GM18508 (cell line): ENCODE measurements around the gene CSNK1A1.

Source experiments
- ATAC-seq: cut with Tn5 transposase; IDR thresholded peaks from one replicate; pipeline ENCODE4 v1.9.1; 2021; ENCODE audit warnings: moderate number of reproducible peaks; ENCODE audit not compliant: insufficient read depth, unreplicated experiment

CSNK1A1 gene

DNA sequence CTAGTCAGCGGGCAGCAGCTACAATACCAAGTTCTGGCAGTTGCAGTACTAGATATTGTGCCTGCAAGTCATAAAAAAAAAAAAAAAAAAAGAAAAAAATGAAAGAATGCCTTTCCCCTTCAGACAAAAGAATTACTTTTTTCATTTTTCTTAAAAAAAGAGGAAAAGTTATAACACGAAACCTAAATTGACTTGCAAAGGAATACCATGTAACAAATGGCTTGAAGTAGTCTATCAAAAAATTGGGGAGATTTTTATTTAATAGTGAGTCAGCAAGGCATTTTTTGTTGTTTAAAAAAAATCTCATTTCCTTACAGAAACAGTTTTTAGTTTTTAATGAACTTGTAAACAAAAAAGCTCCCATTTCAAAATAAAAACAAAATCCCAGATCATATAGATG lies 55.6 kb downstream of the CSNK1A1 start:
- no peak for ATAC-seq

DNA sequence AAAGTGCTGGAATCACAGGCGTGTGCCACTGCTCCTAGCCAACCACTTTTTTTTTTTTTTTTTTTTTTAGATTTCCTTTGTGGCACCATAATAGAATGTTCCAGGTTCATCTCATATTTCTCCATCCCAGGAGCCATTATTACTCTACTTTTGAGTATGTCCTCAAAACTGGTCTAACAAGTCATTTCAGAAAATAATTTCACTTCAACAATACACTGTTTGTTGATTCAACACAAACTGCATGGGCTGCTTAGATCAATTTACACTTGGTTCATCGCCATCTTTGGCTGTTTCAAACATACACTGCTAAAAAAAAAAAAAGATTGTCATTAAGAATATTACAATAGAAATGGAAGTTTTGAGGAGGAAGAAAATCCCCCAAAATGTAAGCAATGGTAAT lies 57.9 kb downstream of the CSNK1A1 start:
- ATAC-seq: no peak

DNA sequence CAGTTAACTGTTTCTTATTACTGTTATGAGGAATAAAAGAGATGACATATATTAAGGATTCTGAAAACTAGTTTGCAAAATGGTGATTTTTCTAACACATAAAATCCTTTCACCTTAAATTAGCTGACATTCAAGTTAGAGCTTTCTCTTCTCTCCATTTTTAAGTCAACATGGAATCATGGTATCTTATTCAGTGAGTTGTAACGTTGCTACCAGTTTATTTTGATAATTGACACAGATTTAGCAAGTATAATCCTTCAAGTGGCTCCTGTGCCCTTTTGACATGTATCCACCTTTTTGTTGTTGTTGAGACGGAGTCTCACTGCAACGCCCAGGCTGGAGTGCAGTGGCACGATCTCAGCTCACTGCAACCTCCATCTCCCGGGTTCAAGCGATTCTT lies 58.5 kb downstream of the CSNK1A1 start:
- ATAC-seq: no peak

DNA sequence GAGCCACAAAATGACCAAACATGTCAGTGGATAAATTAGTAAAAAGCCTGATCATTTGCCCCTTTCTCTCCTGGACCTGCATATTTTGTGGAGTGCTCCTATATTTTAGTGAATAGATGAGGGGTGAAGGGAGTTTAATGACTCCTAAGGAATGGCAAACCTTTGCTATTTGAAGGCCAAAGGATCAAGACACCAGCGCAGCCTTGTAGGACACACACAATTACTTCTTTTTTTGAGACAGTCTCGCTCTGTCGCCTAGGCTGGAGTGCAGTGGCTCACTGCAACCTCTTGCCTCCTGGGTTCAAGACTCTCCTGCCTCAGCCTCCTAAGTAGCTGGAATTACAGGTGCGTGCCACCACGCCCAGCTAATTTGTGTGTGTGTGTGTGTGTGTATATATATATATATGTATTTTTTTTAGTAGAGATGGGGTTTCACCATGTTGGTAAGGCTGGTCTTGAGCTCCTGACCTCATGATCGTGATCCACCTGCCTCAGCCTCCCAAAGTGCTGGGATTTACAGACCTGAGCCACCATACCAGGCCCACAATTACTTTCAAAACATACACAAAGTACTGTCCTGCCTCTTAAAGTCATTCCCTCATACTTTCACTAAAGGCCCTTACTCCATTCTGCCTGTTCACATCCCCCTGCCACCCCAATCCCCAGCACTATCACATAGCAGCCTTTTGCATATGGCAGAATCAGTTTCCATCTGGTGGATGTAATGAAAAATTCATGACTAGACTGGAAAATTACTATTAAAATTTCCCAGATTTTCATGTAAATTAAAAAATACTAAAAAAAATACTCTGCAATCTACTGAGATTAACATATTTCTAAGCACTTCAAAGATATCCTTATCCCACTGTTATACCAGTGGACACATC lies 60.4 kb downstream of the CSNK1A1 start:
- ATAC-seq: no peak

DNA sequence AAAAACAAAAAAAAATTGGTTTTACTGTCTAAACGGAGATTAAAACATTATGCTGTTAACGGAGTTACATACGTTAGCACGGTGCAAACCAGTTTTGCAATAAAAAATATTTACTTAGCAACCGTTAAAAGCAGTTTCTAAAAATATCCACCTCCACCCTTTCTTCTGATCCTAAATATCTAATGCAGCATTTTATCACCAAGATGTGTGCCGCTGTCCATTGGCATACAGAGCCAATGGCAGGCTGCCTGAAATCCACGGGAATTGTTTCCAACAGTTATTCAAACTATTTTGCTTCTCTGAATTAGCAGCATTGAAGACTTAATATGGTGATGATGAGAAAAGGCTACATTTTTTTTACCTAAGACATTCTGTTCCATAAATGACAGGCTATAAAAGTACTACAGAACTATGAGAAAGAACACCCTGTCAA lies 61.6 kb downstream of the CSNK1A1 start:
- ATAC-seq: no peak

DNA sequence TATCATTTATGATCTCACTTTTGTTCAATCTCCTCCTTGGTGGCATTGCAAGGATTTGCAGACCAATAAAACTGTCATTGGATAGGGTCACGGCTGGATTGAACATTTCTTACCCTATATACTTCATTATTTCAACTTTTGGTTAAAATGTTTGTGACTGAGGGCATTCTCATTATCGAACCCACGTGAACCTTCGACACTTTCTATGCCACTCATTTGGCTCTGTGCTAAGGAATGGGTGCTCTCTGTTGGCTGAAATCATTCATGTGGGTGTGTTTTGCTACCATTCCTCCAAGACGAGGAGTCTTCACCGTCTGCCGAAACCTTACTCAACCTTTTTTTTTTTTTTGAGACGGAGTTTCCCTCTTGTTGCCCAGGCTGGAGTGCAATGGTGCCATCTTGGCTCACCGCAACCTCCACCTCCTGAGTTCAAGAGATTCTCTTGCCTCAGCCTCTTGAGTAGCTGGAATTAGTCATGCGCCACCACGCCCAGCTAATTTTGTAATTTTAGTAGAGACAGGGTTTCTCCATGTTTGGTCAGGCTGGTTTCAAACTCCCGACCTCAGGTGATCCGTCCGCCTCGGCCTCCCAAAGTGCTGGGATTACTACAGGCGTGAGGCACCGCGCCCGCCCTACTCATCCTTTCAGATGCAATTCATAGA lies 62.5 kb downstream of the CSNK1A1 start:
- ATAC-seq: no peak

DNA sequence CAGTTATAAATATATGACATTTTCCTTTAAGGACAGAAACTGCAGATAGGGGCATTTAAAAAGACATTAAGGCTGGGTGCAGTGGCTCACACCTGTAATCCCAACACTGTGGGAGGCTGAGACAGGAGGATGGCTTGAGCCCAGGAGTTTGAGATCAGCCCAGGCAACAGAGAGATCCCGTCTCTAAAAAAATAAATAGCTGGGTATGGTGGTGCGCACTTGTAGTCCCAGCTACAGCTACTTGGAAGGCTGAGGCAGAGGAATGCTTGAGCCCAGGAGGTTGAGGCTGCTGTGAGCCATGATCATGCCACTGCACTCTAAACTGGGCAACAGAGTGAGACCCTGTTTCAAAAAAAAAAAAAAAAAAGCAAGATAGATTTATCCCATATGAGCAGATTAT lies 63.6 kb downstream of the CSNK1A1 start:
- ATAC-seq: no peak

DNA sequence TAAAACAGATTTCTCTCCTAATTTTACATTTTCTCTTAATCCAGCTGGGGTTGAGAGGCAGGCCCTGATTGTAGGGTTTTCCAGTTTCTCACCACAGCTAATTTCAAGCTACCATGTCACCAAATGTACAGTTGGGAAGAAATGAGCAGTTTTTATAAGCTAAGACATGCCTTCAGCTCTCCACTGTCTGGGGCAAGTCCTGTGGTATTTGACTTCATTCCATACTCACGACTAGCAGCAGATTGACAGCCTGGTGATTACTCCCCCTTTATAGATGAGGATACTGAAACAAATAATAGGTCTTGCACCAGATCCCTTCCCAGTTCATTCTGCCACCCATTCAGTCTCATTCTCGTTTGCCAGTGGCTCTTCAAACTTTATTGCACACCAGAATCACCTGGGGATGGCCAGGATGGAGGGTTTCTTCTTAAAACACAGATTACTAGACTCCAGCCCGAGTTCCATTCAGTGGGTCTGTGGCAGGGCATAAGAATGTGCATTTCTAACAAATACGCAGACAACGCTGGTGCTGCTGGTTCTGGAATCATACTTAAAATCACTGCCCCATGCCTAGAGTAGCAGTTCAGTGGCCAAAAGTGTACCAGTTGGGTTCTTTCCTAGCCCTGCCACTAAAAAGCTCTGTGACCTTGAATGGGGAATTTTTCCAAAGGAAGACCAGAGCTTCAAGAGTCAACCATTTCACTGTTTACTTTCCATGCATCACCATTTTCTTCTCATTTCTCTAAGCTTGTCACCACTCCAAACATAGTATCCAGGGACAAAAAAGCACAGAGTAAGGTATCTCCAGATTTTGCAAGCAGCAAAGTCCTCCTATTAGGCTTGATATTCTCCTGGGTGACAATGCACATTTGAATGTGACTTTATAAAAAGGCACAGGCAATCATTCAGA lies 64.3 kb downstream of the CSNK1A1 start:
- no peak for ATAC-seq

DNA sequence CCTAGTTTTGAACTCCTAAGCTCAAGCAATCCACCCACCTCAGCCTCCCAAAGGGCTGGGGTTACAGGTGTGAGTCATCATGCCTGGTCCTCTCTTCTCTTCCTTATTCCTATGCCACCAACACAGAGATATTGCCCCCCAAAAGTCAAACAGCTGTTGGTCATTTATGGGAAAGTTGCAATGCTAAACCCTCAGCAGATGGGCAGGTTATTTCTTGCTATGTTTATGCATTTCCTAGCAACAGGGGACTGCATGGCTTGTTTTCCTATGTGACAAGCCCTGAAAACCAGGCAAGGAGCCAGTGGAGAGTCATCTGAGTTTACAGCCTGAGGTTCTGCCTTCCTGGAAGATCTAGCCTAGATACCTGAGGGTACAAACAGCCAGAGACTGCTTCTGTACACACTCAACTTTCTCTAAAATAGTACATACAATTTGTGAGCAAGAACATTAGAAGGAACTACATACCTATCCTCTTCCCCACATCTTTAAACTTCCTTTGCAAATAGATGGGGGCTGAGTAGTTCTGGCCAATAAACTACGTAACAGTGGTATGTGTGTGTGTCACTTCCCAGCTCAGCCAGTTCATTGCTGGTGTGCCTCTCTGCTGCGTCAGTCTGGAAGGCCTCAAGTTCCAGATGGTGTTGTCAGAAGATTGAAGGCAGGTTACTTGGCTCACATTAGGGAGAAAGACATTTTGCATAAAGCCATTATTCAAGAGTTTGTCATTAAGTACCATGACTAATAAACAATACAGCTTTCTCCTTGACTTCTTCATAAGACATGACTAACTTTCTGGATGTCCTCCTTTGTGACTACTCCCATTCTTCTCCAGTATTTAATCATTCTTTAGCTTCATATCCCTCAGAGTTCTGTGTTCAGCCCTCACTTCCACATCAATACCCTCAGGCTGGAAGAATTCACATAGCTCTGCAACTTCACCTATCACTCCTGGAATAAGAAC lies 65.3 kb downstream of the CSNK1A1 start:
- no peak for ATAC-seq

DNA sequence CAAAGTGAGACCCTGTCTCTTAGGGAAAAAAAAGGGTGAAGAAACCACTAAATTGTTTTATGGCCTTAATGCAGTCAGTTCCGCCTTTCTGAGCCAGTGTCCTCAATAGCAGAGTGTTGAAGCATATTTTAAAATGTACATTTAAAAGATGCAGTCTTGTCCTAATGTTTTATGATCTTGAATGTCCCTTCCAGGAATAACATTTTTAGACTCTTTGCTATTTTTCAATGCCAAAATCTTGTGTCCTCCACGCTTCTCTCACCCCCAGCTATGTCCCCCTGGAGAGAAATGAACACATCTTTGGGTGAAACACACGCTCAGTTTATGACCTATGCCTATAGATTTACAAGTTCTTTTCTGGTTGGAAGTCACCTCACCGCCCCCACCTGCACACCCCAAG lies 69.8 kb downstream of the CSNK1A1 start:
- no peak for ATAC-seq

DNA sequence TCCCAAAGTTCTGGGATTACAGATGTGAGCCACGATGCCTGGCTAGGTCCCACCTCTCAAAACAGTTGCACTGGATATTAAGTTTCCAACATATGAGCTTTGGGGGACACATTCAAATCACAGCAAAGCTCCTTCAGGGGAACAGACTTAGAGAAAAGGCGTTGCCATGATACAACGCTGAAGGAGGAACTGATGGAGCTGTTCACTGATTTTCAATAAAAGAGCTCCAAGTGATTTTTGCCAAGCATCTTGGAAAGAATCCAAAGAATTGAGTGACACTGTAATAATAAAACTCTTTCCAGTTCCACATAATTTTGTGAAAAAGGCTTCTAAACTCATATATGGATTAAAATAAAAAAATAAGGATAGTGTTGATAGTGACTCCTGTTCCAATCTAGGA lies 72.5 kb downstream of the CSNK1A1 start:
- no peak for ATAC-seq

DNA sequence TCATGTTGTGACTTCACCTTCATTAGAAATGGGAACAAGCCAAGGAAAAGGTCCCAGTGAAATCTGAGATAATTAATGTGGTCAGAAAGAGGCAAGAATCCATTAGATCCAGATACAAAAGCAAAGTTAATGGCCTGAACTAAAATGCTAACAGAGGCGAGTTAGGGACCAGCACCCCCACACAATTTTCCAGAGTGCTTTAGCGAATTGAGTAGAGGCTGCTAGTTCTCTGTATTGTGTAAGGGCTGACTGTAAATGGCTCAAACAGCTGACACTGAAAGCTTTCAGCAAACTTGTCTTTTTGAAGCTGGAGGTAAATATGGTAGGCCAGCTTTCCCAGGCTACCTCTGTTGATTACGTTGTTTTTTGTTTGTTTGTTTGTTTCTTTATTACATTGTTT lies 75.5 kb downstream of the CSNK1A1 start:
- no peak for ATAC-seq

DNA sequence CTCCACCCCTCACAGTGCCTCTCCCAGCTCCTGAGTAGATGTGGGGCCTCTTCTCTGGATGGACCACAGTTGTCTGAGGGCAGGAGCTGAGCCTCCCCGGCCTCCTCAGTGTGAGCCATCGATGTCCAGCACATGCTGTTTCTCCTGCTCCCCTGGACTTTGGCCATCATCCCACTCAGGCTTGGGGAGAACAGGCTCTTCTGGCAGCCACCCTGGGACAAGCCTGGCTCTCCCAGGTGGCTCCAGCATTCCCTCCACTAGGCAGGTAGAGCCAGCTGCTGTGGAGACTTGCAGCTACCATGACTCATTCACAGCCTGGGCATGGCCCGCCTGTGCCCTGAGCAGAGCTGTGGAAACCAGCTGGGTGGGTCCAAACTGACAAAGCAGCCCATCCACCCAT lies 77.0 kb downstream of the CSNK1A1 start:
- ATAC-seq: no peak

DNA sequence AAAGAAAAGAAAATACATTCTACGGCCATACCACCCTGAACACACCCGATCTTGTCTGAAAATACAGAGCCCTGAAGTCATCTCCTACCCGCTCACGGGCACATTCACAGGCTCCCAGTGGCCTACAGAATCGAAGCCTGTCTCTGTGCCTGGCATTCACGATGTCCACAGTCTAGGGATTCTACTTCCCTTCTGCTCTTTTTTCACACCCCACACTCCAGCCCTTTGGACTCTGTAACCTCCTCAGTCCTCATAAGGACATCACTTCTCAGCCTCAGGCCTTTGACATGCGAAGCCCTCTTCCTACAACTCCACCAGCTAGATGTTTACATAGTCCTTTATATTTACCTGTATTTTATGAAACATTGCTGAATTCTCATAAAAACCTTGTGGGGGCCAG lies 77.8 kb downstream of the CSNK1A1 start:
- no peak for ATAC-seq

DNA sequence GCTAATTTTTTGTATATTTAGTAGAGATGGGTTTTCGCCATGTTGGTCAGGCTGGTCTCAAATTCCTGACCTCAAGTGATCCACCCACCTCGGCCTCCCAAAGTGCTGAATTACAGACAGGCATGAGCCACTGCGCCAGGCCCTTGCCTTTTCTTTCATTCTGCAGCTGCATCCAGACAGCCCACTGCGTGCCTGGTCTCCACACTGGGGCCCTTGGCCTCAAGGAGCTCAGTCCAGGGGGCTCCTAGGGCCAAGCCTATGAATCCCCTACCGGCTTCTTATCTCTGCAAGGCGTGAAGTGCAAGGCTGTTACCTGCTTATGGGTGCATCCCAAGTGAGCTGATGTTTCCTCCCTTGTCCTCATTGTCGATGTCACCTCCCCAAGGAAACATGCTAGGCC lies 78.8 kb downstream of the CSNK1A1 start:
- ATAC-seq: no peak

DNA sequence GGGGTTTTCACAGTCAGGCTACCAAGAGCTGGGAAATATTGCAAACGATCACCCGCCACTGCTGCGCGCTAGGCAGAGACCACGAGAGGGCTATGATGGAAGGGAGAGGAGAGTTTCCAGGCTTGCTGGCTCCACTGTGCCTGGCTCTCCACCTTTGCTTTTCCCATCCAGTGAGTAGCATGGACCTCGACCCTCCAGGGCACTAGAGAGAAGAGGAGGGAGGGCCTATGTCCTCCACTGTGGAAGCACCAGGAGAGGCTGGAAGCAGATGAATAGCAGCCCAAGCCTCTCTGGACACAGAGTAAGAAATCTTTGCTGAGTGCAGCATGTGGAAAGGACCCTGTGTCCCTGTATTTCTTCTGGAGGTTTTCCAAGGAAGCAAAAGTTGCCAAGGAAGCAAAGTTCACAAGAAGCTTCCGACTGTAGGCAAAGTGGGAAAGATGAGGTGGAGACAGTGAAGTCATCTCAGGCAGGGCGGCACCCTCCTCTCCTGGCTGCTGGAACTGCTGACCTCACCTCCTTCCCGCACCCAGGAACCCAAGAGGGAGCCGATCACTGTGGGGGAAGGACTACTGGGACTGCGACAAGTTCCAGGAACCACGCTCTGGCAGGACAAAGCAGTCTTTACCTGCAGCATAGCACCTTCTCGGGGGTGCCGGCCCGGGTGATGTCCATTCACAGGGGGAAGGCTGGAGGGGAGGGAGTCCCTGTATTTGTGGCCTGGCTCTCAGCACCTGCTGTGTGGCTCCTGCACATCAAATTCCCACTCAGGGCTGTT lies 79.6 kb downstream of the CSNK1A1 start:
- ATAC-seq: no peak

DNA sequence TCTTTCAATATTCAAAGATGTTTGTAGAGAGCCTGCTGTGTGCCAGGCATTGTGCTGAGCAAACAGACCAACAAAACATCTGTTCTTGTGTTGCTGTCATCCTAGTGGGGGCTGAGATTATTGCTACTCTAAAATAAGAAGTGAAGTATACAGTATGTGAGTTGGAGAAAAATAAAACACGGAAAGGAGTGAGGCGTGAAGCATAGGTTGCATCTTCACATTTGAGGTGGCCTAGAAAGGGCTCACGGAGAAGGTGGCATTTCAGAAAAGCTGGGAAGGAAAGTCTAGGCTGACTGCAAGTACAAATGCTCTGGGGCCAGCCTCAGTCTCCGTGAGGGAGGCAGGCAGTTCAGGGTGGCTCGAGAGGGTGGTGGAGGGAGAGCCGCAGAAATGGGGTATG lies 80.3 kb downstream of the CSNK1A1 start:
- ATAC-seq: no peak

DNA sequence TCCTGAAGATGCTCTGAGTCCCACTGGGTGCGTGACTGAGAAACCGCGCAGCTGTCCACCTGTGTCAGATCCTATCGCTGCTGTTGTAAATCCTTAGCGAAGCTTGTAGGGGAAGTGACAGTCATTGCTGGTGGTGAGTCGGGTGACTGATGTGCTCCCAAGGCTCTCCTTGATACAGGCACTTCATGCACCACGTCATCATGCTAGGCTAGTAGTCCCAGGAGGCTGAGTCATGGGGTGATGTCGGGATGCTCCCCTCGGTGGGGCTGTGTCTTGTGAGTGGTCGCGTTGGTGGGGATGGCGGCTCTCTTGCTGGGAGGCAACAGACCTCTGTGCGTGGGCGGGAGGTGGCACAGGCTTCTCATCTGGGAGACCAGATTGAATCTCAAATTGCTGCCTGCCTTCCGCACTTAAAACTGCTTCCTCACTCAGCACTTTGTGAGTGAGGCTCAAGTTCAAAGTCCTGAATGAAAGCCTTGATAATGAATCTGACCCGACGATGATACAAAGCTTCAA lies 84.7 kb downstream of the CSNK1A1 start:
- ATAC-seq: no peak
